ENCODE measurements around the gene USO1.
A peak's percentile ranks its signal among the peaks of the same experiment; 100 is the strongest.
"Not testable (repeated sequence)": the region's sequence is repeated elsewhere in the genome, so short reads cannot be mapped to it uniquely, and the experiment has no call there.

The USO1 gene

GRCh38 chr4:75724066-75724866 lies at the start of gene USO1:
Gene USO1, plus strand, starts transcription at chr4:75724577. Its CDS starts 243 bp downstream, at chr4:75724820.
- peak; percentile 96 for DNase-seq (ENCODE audit: low read depth)

- no peak for DNase-seq (ENCODE audit: low read depth)
These were observed 49.3 kb upstream of the USO1 start for GRCh38 chr4:75675004-75675531.

- DNase-seq (ENCODE audit: low read depth) = no peak
These were observed 45.9 kb upstream of the USO1 start for GRCh38 chr4:75678473-75678872.

GRCh38 chr4:75678965-75679364 lies 45.4 kb upstream of the USO1 start:
- no peak for DNase-seq (ENCODE audit: low read depth)

- no peak for DNase-seq (ENCODE audit: low read depth)
These were observed 44.4 kb upstream of the USO1 start for GRCh38 chr4:75679876-75680575.

- DNase-seq (ENCODE audit: low read depth) = no peak
These were observed 40.8 kb upstream of the USO1 start for GRCh38 chr4:75683482-75684155.

- no peak for DNase-seq (ENCODE audit: low read depth)
These were observed 38.7 kb upstream of the USO1 start for GRCh38 chr4:75685546-75686189.

- no peak for DNase-seq (ENCODE audit: low read depth)
These were observed 38.0 kb upstream of the USO1 start for GRCh38 chr4:75686346-75686745.

- not testable (repeated sequence) for DNase-seq (ENCODE audit: low read depth)
These were observed 37.3 kb upstream of the USO1 start for GRCh38 chr4:75687125-75687524.

- DNase-seq (ENCODE audit: low read depth) = not testable (repeated sequence)
These were observed 32.3 kb upstream of the USO1 start for GRCh38 chr4:75692066-75692465.

GRCh38 chr4:75696071-75696470 lies 28.3 kb upstream of the USO1 start:
- no peak for DNase-seq (ENCODE audit: low read depth)

GRCh38 chr4:75696581-75696980 lies 27.8 kb upstream of the USO1 start:
- DNase-seq (ENCODE audit: low read depth) = no peak

- no peak for DNase-seq (ENCODE audit: low read depth)
These were observed 26.0 kb upstream of the USO1 start for GRCh38 chr4:75698162-75698962.

- no peak for DNase-seq (ENCODE audit: low read depth)
These were observed 25.5 kb upstream of the USO1 start for GRCh38 chr4:75698963-75699228.

GRCh38 chr4:75699299-75699698 lies 25.1 kb upstream of the USO1 start:
- no peak for DNase-seq (ENCODE audit: low read depth)

GRCh38 chr4:75702919-75703411 lies 21.4 kb upstream of the USO1 start:
- no peak for DNase-seq (ENCODE audit: low read depth)

GRCh38 chr4:75705198-75705977 lies 19.0 kb upstream of the USO1 start:
- DNase-seq (ENCODE audit: low read depth) = no peak

- DNase-seq (ENCODE audit: low read depth) = no peak
These were observed 16.1 kb upstream of the USO1 start for GRCh38 chr4:75708218-75708691.

GRCh38 chr4:75710246-75710645 lies 14.1 kb upstream of the USO1 start:
- DNase-seq (ENCODE audit: low read depth) = no peak

GRCh38 chr4:75714011-75714410 lies 10.4 kb upstream of the USO1 start:
- no peak for DNase-seq (ENCODE audit: low read depth)

All from non-pigmented ciliary epithelial cell (primary cell).